Caco-2 (cell line): ENCODE data around the gene MSRB3. TPM values are rescaled to one million over a fixed set of nuclear protein-coding genes. Genes with fewer than 3 reads are reported as not detected.

Experiments used
- BruUV-seq: library from RNA; stranded (reverse); fragments of 400-500 nt; replicated peaks from 2 replicates; lab custom pipeline; 2021; lab: Mats Ljungman, UMichigan
- CTCF ChIA-PET: fragments of 300-600 bp; sonication (Branson Sonifier 250); formaldehyde crosslinking; loops from one replicate; lab custom pipeline; 2022; ENCODE audit warnings: antibody characterized with exemption; lab: Charles Lee
- POLR2A ChIA-PET: fragments of 300-600 bp; sonication (Branson Sonifier 250); formaldehyde crosslinking; loops from one replicate; lab custom pipeline; 2022; ENCODE audit warnings: antibody characterized with exemption; lab: Charles Lee
- DNase-seq, 2 experiments: peaks; one replicate each; pipeline versions ENCODE4 v3.0.0 to v3.0.0-alpha.2; 2020 to 2022
- H3K27me3 ChIP-seq: replicated peaks from 2 replicates; pipeline ENCODE4 v1.6.0; 2011; ENCODE audit warnings: low read length; ENCODE audit not compliant: control insufficient read depth, insufficient read depth
- H3K36me3 ChIP-seq: 2 replicates; pipeline ENCODE4 v1.5.1; 2011; ENCODE audit warnings: low read length; ENCODE audit not compliant: control insufficient read depth, insufficient read depth
- H3K4me1 ChIP-seq: fragments of 250-450 bp; sonication (Bioruptor Pico); 2 replicates; pipeline ENCODE4 v1.5.1; 2020; ENCODE audit warnings: mild to moderate bottlenecking
- H3K4me3 ChIP-seq: 2 replicates; pipeline ENCODE4 v1.5.1; 2011; ENCODE audit warnings: low read depth, mild to moderate bottlenecking, control low read depth, low read length
- H3K9me3 ChIP-seq: fragments of 250-450 bp; sonication (Bioruptor Pico); 2 replicates; pipeline ENCODE4 v1.5.1; 2020; ENCODE audit warnings: mild to moderate bottlenecking, moderate library complexity
- H3K27ac Mint-ChIP-seq: one replicate; pipeline ENCODE4 v1.8.0; 2022; ENCODE audit warnings: mixed read lengths; ENCODE audit not compliant: unreplicated experiment
- H3K27me3 Mint-ChIP-seq: one replicate; pipeline ENCODE4 v1.8.0; 2022; ENCODE audit warnings: mixed read lengths; ENCODE audit not compliant: insufficient read depth, unreplicated experiment
- H3K36me3 Mint-ChIP-seq: one replicate; pipeline ENCODE4 v1.8.0; 2022; ENCODE audit warnings: mild to moderate bottlenecking, mixed read lengths; ENCODE audit not compliant: insufficient read depth, unreplicated experiment
- H3K4me1 Mint-ChIP-seq: one replicate; pipeline ENCODE4 v1.8.0; 2022; ENCODE audit warnings: low read depth, mixed read lengths; ENCODE audit not compliant: unreplicated experiment
- H3K4me3 Mint-ChIP-seq: one replicate; pipeline ENCODE4 v1.8.0; 2022; ENCODE audit warnings: mild to moderate bottlenecking, moderate library complexity, mixed read lengths; ENCODE audit not compliant: unreplicated experiment
- H3K9me3 Mint-ChIP-seq: one replicate; pipeline ENCODE4 v1.8.0; 2022; ENCODE audit warnings: mixed read lengths; ENCODE audit not compliant: unreplicated experiment
- intact Hi-C: fragments of 100-400 bp; cut with micrococcal nuclease; formaldehyde crosslinking; loops from one replicate; pipeline ENCODE4 v1.10.0; 2022; ENCODE audit not compliant: unreplicated experiment
- total RNA-seq: library from RNA; stranded (reverse); gene quantifications from 2 replicates; pipeline ENCODE4 v1.2.3, GENCODE V29; 2022
- TF ChIP-seq, protein P1 (sequence below), 2 experiments: fragments of 200-600 bp in 1 of 2; IDR thresholded peaks; 1 replicate in 1 of 2; 2 replicates in 1 of 2; pipeline versions ENCODE4 v1.5.1 to v1.8.0; 2011 to 2022; ENCODE audit warnings: antibody characterized with exemption in 1 of 2, control low read depth in 1 of 2, inconsistent platforms in 1 of 2, low read depth in 1 of 2, low read length in 1 of 2, mild to moderate bottlenecking in 1 of 2, moderate library complexity in 1 of 2; ENCODE audit not compliant: insufficient read depth in 1 of 2, severe bottlenecking in 1 of 2, unreplicated experiment in 1 of 2

The MSRB3 gene
- total RNA-seq, 1 experiment from 2014 or later: 7.7 TPM

DNA sequence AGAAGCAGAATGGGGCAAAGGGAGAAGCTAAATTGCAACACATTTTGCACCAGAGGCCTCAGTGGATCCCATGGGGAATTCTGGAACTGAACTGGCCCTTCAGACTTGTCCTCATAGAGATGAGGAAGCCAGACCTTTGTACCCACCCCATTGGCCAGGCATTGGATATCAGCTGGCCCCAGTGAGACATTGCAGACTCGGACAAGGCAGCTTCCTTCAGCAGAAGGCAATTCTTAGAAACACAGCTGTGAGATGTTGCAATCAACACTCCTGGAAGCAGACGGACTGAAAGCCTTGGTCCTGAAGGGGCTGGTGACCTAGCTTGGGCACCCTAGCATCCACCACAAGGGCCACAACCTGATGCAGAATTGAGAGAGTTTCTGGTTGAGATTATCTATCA, 218.1 kb downstream of the MSRB3 start:
- intact Hi-C loops: no loop called here
- BruUV-seq: no TSS peak
- no peaks in the 10 kb centered on the region for H3K9me3 ChIP-seq
- Mint-ChIP-seq H3K27ac (no peak overlapping the region), H3K27me3 (no peaks in the 10 kb centered on the region), H3K4me3 (no peak overlapping the region), H3K9me3 (peaks cover 6% of the 10 kb centered on the region), H3K4me1 (peaks cover 7% of the 10 kb centered on the region), H3K36me3 (no peaks in the 10 kb centered on the region)
- H3K36me3 ChIP-seq: no peaks in the 10 kb centered on the region
- peaks cover 8% of the 10 kb centered on the region for H3K4me1 ChIP-seq
- POLR2A ChIA-PET: no interaction called here
- CTCF ChIA-PET: no interaction called here
- no peaks in the 10 kb centered on the region for H3K27me3 ChIP-seq
- H3K4me3 ChIP-seq: no peak overlapping the region
- TF ChIP-seq, protein P1, sequence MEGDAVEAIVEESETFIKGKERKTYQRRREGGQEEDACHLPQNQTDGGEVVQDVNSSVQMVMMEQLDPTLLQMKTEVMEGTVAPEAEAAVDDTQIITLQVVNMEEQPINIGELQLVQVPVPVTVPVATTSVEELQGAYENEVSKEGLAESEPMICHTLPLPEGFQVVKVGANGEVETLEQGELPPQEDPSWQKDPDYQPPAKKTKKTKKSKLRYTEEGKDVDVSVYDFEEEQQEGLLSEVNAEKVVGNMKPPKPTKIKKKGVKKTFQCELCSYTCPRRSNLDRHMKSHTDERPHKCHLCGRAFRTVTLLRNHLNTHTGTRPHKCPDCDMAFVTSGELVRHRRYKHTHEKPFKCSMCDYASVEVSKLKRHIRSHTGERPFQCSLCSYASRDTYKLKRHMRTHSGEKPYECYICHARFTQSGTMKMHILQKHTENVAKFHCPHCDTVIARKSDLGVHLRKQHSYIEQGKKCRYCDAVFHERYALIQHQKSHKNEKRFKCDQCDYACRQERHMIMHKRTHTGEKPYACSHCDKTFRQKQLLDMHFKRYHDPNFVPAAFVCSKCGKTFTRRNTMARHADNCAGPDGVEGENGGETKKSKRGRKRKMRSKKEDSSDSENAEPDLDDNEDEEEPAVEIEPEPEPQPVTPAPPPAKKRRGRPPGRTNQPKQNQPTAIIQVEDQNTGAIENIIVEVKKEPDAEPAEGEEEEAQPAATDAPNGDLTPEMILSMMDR (IDR thresholded peaks at IDR 0.05; ENCODE audit: insufficient read depth in 1 of 2, low read depth in 1 of 2, low read length in 1 of 2, severe bottlenecking in 1 of 2, unreplicated experiment in 1 of 2): no peak
- DNase-seq: no peak

DNA sequence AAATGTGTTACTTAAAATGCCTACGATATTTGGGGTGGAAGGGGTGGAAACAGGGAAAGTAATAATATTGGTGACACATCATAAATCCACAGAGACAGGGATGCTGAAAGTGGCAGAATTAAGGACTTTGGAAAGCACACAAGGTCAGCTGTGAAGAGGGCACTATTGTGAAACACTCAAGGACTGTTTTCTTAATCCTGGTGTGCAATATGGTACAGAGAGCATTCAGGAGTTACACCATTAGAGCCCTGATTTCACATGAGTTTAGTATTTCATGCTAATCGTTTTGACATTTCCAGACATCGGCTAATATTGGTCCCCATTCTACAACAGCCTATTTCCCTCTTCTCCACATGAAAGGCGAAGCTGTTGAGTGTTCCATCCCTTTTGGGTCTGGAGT, 219.2 kb downstream of the MSRB3 start:
- ChIA-PET CTCF (no interaction called here), POLR2A (no interaction called here)
- Histone ChIP-seq H3K4me3 (no peak overlapping the region), H3K4me1 (peaks cover 8% of the 10 kb centered on the region), H3K36me3 (no peaks in the 10 kb centered on the region), H3K27me3 (no peaks in the 10 kb centered on the region), H3K9me3 (no peaks in the 10 kb centered on the region)
- H3K27me3 Mint-ChIP-seq: no peaks in the 10 kb centered on the region
- TF ChIP-seq, protein P1 (IDR thresholded peaks at IDR 0.05; ENCODE audit: insufficient read depth in 1 of 2, low read depth in 1 of 2, low read length in 1 of 2, severe bottlenecking in 1 of 2, unreplicated experiment in 1 of 2): no peak
- BruUV-seq: no TSS peak
- no peaks in the 10 kb centered on the region for H3K9me3 Mint-ChIP-seq
- no peaks in the 10 kb centered on the region for H3K36me3 Mint-ChIP-seq
- no peak for DNase-seq
- H3K4me3 Mint-ChIP-seq: no peak overlapping the region
- intact Hi-C loops: no loop called here
- H3K4me1 Mint-ChIP-seq: peaks cover 7% of the 10 kb centered on the region
- H3K27ac Mint-ChIP-seq: no peak overlapping the region

DNA sequence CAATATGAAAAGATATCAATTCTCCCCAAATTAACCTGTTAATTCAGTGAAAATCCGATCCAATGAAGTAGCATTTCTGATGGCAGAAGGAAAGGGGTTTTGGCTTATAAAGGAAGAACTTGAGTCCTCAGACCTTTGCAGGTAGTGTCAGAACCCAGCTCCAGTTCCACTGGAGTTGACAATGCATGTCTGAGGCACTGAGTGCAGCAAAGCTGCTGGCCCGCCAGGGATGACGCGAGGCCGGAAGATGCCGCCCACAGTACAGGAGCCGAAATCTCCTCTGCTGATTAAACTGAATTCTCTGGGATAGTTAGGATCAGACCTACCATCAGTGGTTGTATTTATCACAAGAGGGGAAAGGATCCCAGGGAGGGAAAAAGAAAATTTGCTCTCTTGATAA, 220.7 kb downstream of the MSRB3 start:
- Histone ChIP-seq H3K36me3 (no peaks in the 10 kb centered on the region), H3K4me1 (peaks cover 6% of the 10 kb centered on the region), H3K27me3 (no peaks in the 10 kb centered on the region), H3K9me3 (no peaks in the 10 kb centered on the region), H3K4me3 (no peak overlapping the region)
- Mint-ChIP-seq H3K9me3 (no peaks in the 10 kb centered on the region), H3K27ac (no peak overlapping the region), H3K36me3 (no peaks in the 10 kb centered on the region), H3K27me3 (no peaks in the 10 kb centered on the region), H3K4me3 (no peak overlapping the region), H3K4me1 (peaks cover 7% of the 10 kb centered on the region)
- TF ChIP-seq, protein P1 (IDR thresholded peaks at IDR 0.05; ENCODE audit: insufficient read depth in 1 of 2, low read depth in 1 of 2, low read length in 1 of 2, severe bottlenecking in 1 of 2, unreplicated experiment in 1 of 2): no peak
- CTCF ChIA-PET: no interaction called here
- BruUV-seq: no TSS peak
- DNase-seq: no peak
- intact Hi-C loops: no loop called here
- POLR2A ChIA-PET: no interaction called here
